IMR-90 (cell line): ENCODE data around the gene LPO. TPM values are rescaled to one million over a fixed set of nuclear protein-coding genes. Genes with fewer than 3 reads are reported as not detected.

Experiments used
- ATAC-seq: fragments of 200-7000 bp; cut with Tn5 transposase; 2 replicates; pipeline ENCODE4 v1.9.1; 2020; ENCODE audit warnings: low read depth, mild to moderate bottlenecking, moderate library complexity
- BruUV-seq: library from RNA; stranded (reverse); fragments of 400-500 nt; replicated peaks from 2 replicates; lab custom pipeline; 2021; lab: Mats Ljungman, UMichigan
- CTCF ChIA-PET: fragments of 300-600 bp; formaldehyde crosslinking; extraction: SDS; loops from one replicate; lab custom pipeline; 2021; ENCODE audit warnings: antibody characterized with exemption; lab: Yijun Ruan, JAX
- POLR2A ChIA-PET: fragments of 300-600 bp; sonication (Branson Sonifier 250); formaldehyde crosslinking; loops from one replicate; lab custom pipeline; 2022; ENCODE audit warnings: antibody characterized with exemption; ENCODE audit not compliant: unreplicated experiment; lab: Charles Lee
- DNase-seq: peaks from one replicate; pipeline ENCODE4 v3.0.0; 2013
- H2AFZ ChIP-seq: replicated peaks from 2 replicates; pipeline ENCODE3; 2013; ENCODE audit warnings: low read length, mild to moderate bottlenecking; ENCODE audit not compliant: poor library complexity
- H2AK5ac ChIP-seq: 2 replicates; pipeline ENCODE4 v1.6.1; 2013; ENCODE audit warnings: low read depth, low read length, inconsistent platforms
- H2AK9ac ChIP-seq: replicated peaks from 2 replicates; pipeline ENCODE3; 2013; ENCODE audit warnings: mild to moderate bottlenecking, low read depth, low read length, moderate library complexity; ENCODE audit not compliant: poor library complexity
- H2BK120ac ChIP-seq: 2 replicates; pipeline ENCODE4 v1.6.1; 2013; ENCODE audit warnings: low read depth, low read length, inconsistent platforms
- H2BK15ac ChIP-seq: 3 replicates; pipeline ENCODE4 v1.6.1; 2013; ENCODE audit warnings: low read depth, low read length, inconsistent platforms
- H2BK20ac ChIP-seq: 2 replicates; pipeline ENCODE4 v1.6.1; 2013; ENCODE audit warnings: low read depth, mild to moderate bottlenecking, inconsistent platforms, low read length, moderate library complexity
- H2BK5ac ChIP-seq: 2 replicates; pipeline ENCODE4 v1.6.1; 2013; ENCODE audit warnings: mild to moderate bottlenecking, low read depth, low read length, inconsistent platforms; ENCODE audit not compliant: poor library complexity, severe bottlenecking
- H3K14ac ChIP-seq: replicated peaks from 2 replicates; pipeline ENCODE4 v1.6.1; 2013; ENCODE audit warnings: low read depth, low read length, inconsistent platforms
- H3K18ac ChIP-seq: 2 replicates; pipeline ENCODE4 v1.6.1; 2013; ENCODE audit warnings: low read depth, low read length, control low read depth
- H3K23ac ChIP-seq: 2 replicates; pipeline ENCODE4 v1.6.1; 2013; ENCODE audit warnings: low read depth, low read length, inconsistent platforms
- H3K27ac ChIP-seq: 2 replicates; pipeline ENCODE4 v1.5.1; 2013; ENCODE audit warnings: mild to moderate bottlenecking, control low read depth, low read length; ENCODE audit not compliant: insufficient read depth
- H3K27me3 ChIP-seq: 2 replicates; pipeline ENCODE4 v1.6.1; 2013; ENCODE audit warnings: low read length; ENCODE audit not compliant: control insufficient read depth, insufficient read depth
- H3K36me3 ChIP-seq: 2 replicates; pipeline ENCODE4 v1.6.1; 2013; ENCODE audit warnings: low read length, mixed read lengths; ENCODE audit not compliant: control insufficient read depth, insufficient read depth
- H3K4ac ChIP-seq: 2 replicates; pipeline ENCODE4 v1.6.1; 2013; ENCODE audit warnings: low read depth, low read length, inconsistent platforms
- H3K4me1 ChIP-seq: 2 replicates; pipeline ENCODE4 v1.6.1; 2013; ENCODE audit warnings: low read length, mixed read lengths; ENCODE audit not compliant: control insufficient read depth, insufficient read depth
- H3K4me2 ChIP-seq: 2 replicates; pipeline ENCODE4 v1.6.1; 2013; ENCODE audit warnings: low read depth, mild to moderate bottlenecking, control low read depth, low read length, moderate library complexity
- H3K4me3 ChIP-seq: 2 replicates; pipeline ENCODE4 v1.5.1; 2013; ENCODE audit warnings: low read depth, mild to moderate bottlenecking, control low read depth, low read length, moderate library complexity; ENCODE audit not compliant: insufficient read depth
- H3K56ac ChIP-seq: 2 replicates; pipeline ENCODE4 v1.6.1; 2013; ENCODE audit warnings: low read length, inconsistent platforms; ENCODE audit not compliant: insufficient read depth; ENCODE audit errors: extremely low read depth
- H3K79me1 ChIP-seq, 2 experiments: 2 replicates each; pipeline ENCODE4 v1.6.1; 2013; ENCODE audit warnings: low read length in 2 of 2, inconsistent platforms in 1 of 2, low read depth in 1 of 2
- H3K9ac ChIP-seq: 2 replicates; pipeline ENCODE4 v1.6.1; 2013; ENCODE audit warnings: low read depth, low read length, control low read depth
- H3K9me1 ChIP-seq: 2 replicates; pipeline ENCODE4 v1.6.1; 2013; ENCODE audit warnings: low read length, inconsistent platforms; ENCODE audit not compliant: insufficient read depth
- H3K9me3 ChIP-seq: 2 replicates; pipeline ENCODE4 v1.6.1; 2013; ENCODE audit warnings: low read length; ENCODE audit not compliant: control insufficient read depth, insufficient read depth
- H4K20me1 ChIP-seq: 2 replicates; pipeline ENCODE4 v1.6.1; 2013; ENCODE audit warnings: low read length, inconsistent platforms; ENCODE audit not compliant: insufficient read depth
- H4K5ac ChIP-seq: 2 replicates; pipeline ENCODE4 v1.6.1; 2013; ENCODE audit warnings: mild to moderate bottlenecking, low read depth, low read length, control low read depth
- H4K8ac ChIP-seq, 2 experiments: 2 replicates each; pipeline ENCODE4 v1.6.1; 2013; ENCODE audit warnings: low read depth in 2 of 2, low read length in 2 of 2, control low read depth in 1 of 2, inconsistent platforms in 1 of 2
- H4K91ac ChIP-seq: 2 replicates; pipeline ENCODE4 v1.6.1; 2013; ENCODE audit warnings: low read depth, low read length, inconsistent platforms; ENCODE audit not compliant: insufficient read depth
- BHLHE40 ChIP-seq: fragments of 150-350 bp; IDR thresholded peaks from 2 replicates; pipeline ENCODE4 v1.6.1; 2016; ENCODE audit warnings: mild to moderate bottlenecking, low read depth, low read length
- CTCF ChIP-seq: conservative IDR thresholded peaks from 2 replicates; pipeline ENCODE4 v1.5.1; 2012; ENCODE audit warnings: mild to moderate bottlenecking, low read depth, low read length, improper control_type of control experiment
- MAZ ChIP-seq: IDR thresholded peaks from 2 replicates; pipeline ENCODE4 v1.6.1; 2012; ENCODE audit warnings: low read depth, mild to moderate bottlenecking, low read length, improper control_type of control experiment, moderate library complexity, borderline replicate concordance
- MXI1 ChIP-seq: IDR thresholded peaks from 2 replicates; pipeline ENCODE4 v1.6.1; 2012; ENCODE audit warnings: low read depth, mild to moderate bottlenecking, low read length, moderate library complexity, borderline replicate concordance
- NFE2L2 ChIP-seq: fragments of 150-350 bp; IDR thresholded peaks from 2 replicates; pipeline ENCODE4 v1.6.1; 2016; ENCODE audit warnings: low read depth, mild to moderate bottlenecking, low read length
- POLR2A ChIP-seq: IDR thresholded peaks from 2 replicates; pipeline ENCODE4 v1.6.1; 2012; ENCODE audit warnings: mild to moderate bottlenecking, low read depth, low read length
- RAD21 ChIP-seq: IDR thresholded peaks from 2 replicates; pipeline ENCODE4 v1.6.1; 2012; ENCODE audit warnings: low read length, improper control_type of control experiment
- RCOR1 ChIP-seq: IDR thresholded peaks from 2 replicates; pipeline ENCODE4 v1.6.1; 2012; ENCODE audit warnings: mild to moderate bottlenecking, low read length, improper control_type of control experiment; ENCODE audit not compliant: insufficient replicate concordance
- RFX5 ChIP-seq: IDR thresholded peaks from 2 replicates; pipeline ENCODE4 v1.8.0; 2012; ENCODE audit warnings: low read depth, mild to moderate bottlenecking, low read length, moderate library complexity
- SMC3 ChIP-seq: fragments of 150-350 bp; IDR thresholded peaks from 2 replicates; pipeline ENCODE4 v1.6.1; 2016; ENCODE audit warnings: low read depth, mild to moderate bottlenecking, antibody characterized with exemption, low read length, moderate library complexity
- WGBS, 2 experiments: methylation state at CpG; one replicate each; pipeline versions ENCODE4 v1.1.5 to v1.1.7; 2013; ENCODE audit warnings: missing lambda C conversion rate in 2 of 2; ENCODE audit not compliant: insufficient read length in 1 of 2; ENCODE audit errors: extremely low coverage in 2 of 2; 5-methylcytosine and 5-hydroxymethylcytosine counted together
- dilution Hi-C: fragments of 300-500 bp; cut with HindIII; formaldehyde crosslinking; loops from one replicate; pipeline ENCODE4 v1.14.3; 2018; ENCODE audit warnings: low sequenced_read_pairs; ENCODE audit not compliant: unreplicated experiment
- in situ Hi-C: fragments of 300-500 bp; cut with MboI; formaldehyde crosslinking; loops from 3 replicates; pipeline ENCODE4 v1.14.3; 2019; ENCODE audit warnings: low sequenced_read_pairs, inconsistent platforms, mixed read lengths
- intact Hi-C: fragments of 100-400 bp; cut with micrococcal nuclease; formaldehyde crosslinking; loops from 2 replicates; pipeline ENCODE4 v1.10.0; 2022
- polyA plus RNA-seq, 3 experiments: library from polyadenylated mRNA; depleted of rRNA; stranded (reverse); fragments of >200 nt; gene quantifications; 2 replicates each; pipeline ENCODE4 v1.2.3, GENCODE V29; 2012; ENCODE audit warnings: low replicate concordance in 1 of 3
- total RNA-seq: library from RNA; depleted of rRNA; stranded (reverse); fragments of >200 nt; gene quantifications from 2 replicates; pipeline ENCODE4 v1.2.3, GENCODE V29; 2012
- TF ChIP-seq, protein P1 (sequence below): fragments of 150-350 bp; IDR thresholded peaks from 2 replicates; pipeline ENCODE4 v1.6.1; 2016; ENCODE audit warnings: low read depth, mild to moderate bottlenecking, low read length, moderate library complexity, borderline replicate concordance

Gene LPO
- total and polyA plus RNA-seq, 2 of the 4 experiments (the other 2 are of a cell fraction), result not detected

GRCh38 chr17:58200024-58200633 is 38.3 kb upstream of the LPO start:
- 45% methylated on average over 8 of the region's 14 CpGs; no CpG with 5 or more reads in 1 of the 2 experiments for WGBS, 2 experiments
- in situ Hi-C loops, result no loop called here
- no peak overlapping the region for H2AK5ac ChIP-seq

More at GRCh38 chr17:58200024-58200633, 38.3 kb upstream of the LPO start:
- no peak overlapping the region for H4K8ac ChIP-seq
- H3K27me3 ChIP-seq, result peaks cover 12% of the 10 kb centered on the region
- no peaks in the 10 kb centered on the region for H3K36me3 ChIP-seq
- no peaks in the 10 kb centered on the region for H4K20me1 ChIP-seq
- no peak overlapping the region for H2BK120ac ChIP-seq
- no peak overlapping the region for H3K18ac ChIP-seq
- no peak overlapping the region for H3K14ac ChIP-seq
- no peak overlapping the region for H3K27ac ChIP-seq
- H3K79me1 ChIP-seq, result no peaks in the 10 kb centered on the region
- H2AK9ac ChIP-seq, result no peak overlapping the region
- H2BK20ac ChIP-seq, result no peak overlapping the region
- H3K9me3 ChIP-seq, result no peaks in the 10 kb centered on the region
- no peak overlapping the region for H3K4me2 ChIP-seq
- ChIA-PET POLR2A (no interaction called here), CTCF (interaction anchor here (0.5 to 1.6 kb wide), 3 partner anchors 16 to 1781 kb away, joined by 3 to 4 read pairs (median 3); no protein-coding TSS in a partner anchor)
- H2BK5ac ChIP-seq, result no peak overlapping the region
- H3K4ac ChIP-seq, result no peak overlapping the region
- H3K4me1 ChIP-seq, result no peaks in the 10 kb centered on the region
- TF ChIP-seq, protein P1, sequence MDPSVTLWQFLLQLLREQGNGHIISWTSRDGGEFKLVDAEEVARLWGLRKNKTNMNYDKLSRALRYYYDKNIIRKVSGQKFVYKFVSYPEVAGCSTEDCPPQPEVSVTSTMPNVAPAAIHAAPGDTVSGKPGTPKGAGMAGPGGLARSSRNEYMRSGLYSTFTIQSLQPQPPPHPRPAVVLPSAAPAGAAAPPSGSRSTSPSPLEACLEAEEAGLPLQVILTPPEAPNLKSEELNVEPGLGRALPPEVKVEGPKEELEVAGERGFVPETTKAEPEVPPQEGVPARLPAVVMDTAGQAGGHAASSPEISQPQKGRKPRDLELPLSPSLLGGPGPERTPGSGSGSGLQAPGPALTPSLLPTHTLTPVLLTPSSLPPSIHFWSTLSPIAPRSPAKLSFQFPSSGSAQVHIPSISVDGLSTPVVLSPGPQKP, result no peak
- TF ChIP-seq BHLHE40, result no peak
- TF ChIP-seq RAD21, result peak; percentile 37; the same call in 1 of the 2 replicates
- no peak for TF ChIP-seq POLR2A
- TF ChIP-seq SMC3, result peak; percentile 42
- peak; percentile 47 for TF ChIP-seq CTCF
- no peak for TF ChIP-seq RFX5
- TF ChIP-seq MAZ, result no peak
- no peak for TF ChIP-seq NFE2L2
- no peak for TF ChIP-seq RCOR1
- no peak for TF ChIP-seq MXI1
- peak overlapping the region; percentile 38 for H2AFZ ChIP-seq
- no peak overlapping the region for H4K5ac ChIP-seq
- no peak overlapping the region for H3K56ac ChIP-seq
- dilution Hi-C loops, result no loop called here
- intact Hi-C loops, result loop anchor here (2.0 kb wide), 1 partner anchor 247 kb away; no protein-coding TSS in a partner anchor
- H3K23ac ChIP-seq, result no peak overlapping the region
- no peaks in the 10 kb centered on the region for H3K9me1 ChIP-seq
- DNase-seq, result peak; percentile 36
- no peak overlapping the region for H2BK15ac ChIP-seq
- H3K9ac ChIP-seq, result no peak overlapping the region
- no peak overlapping the region for H3K4me3 ChIP-seq
- no peak overlapping the region for H4K91ac ChIP-seq
- peak; percentile 56; the same call in 1 of the 2 replicates for ATAC-seq
- BruUV-seq, result no TSS peak
